SH-SY5Y (cell line): ENCODE results near the gene CYBB.

Source experiments
- GATA2 ChIP-seq: IDR thresholded peaks from 2 replicates; pipeline ENCODE4 v1.6.1; 2011; ENCODE audit warnings: mild to moderate bottlenecking, low read depth, low read length
- GATA3 ChIP-seq: IDR thresholded peaks from 2 replicates; pipeline ENCODE4 v1.6.1; 2011; ENCODE audit warnings: low read depth, mild to moderate bottlenecking, low read length, moderate library complexity

GRCh38 chrX:37846934-37847732 lies 67.3 kb downstream of the CYBB start, which contains the start of gene DYNLT3:
- TF ChIP-seq GATA3 (no peak), GATA2 (no peak)
